Amygdala (tissue), 56 donors: ENCODE measurements around the gene PLXNA2.

Experiments
- DNase-seq, 56 donors: peaks; one replicate each; lab custom pipeline; 2025; lab: John Stamatoyannopoulos, UW

Gene PLXNA2

GRCh38 chr1:208209286-208209685, 34.9 kb downstream of the PLXNA2 start:
- DNase-seq: no peak

- no peak for DNase-seq
These were observed 36.1 kb downstream of the PLXNA2 start for GRCh38 chr1:208208132-208208487.

GRCh38 chr1:208207388-208208131, 36.6 kb downstream of the PLXNA2 start:
- peak in 1 of 56 donors; percentile 14 for DNase-seq

- DNase-seq: no peak
These were observed 38.0 kb downstream of the PLXNA2 start for GRCh38 chr1:208206092-208206698.

GRCh38 chr1:208205216-208206013, 38.8 kb downstream of the PLXNA2 start:
- no peak for DNase-seq

GRCh38 chr1:208204779-208205178, 39.4 kb downstream of the PLXNA2 start:
- peak in 1 of 56 donors; percentile 15 for DNase-seq

- DNase-seq: peak in 3 of 56 donors; percentile 19 to 54 (median 23)
These were observed 40.2 kb downstream of the PLXNA2 start for GRCh38 chr1:208203848-208204609.

GRCh38 chr1:208203127-208203847, 40.9 kb downstream of the PLXNA2 start:
- peak in 39 of 56 donors; percentile 14 to 77 (median 41) for DNase-seq

- no peak for DNase-seq
These were observed 41.7 kb downstream of the PLXNA2 start for GRCh38 chr1:208202333-208202995.

- DNase-seq: no peak
These were observed 43.0 kb downstream of the PLXNA2 start for GRCh38 chr1:208201229-208201628.

- DNase-seq: no peak
These were observed 44.1 kb downstream of the PLXNA2 start for GRCh38 chr1:208200116-208200515.

- DNase-seq: no peak
These were observed 45.9 kb downstream of the PLXNA2 start for GRCh38 chr1:208198236-208198635.

GRCh38 chr1:208194944-208195343, 49.2 kb downstream of the PLXNA2 start:
- DNase-seq: no peak

GRCh38 chr1:208192995-208193394, 51.2 kb downstream of the PLXNA2 start:
- DNase-seq: no peak

- no peak for DNase-seq
These were observed 53.4 kb downstream of the PLXNA2 start for GRCh38 chr1:208190784-208191183.

GRCh38 chr1:208189716-208190115, 54.5 kb downstream of the PLXNA2 start:
- DNase-seq: peak in 5 of 56 donors; percentile 10 to 44 (median 16)

- DNase-seq: no peak
These were observed 55.0 kb downstream of the PLXNA2 start for GRCh38 chr1:208189183-208189582.

GRCh38 chr1:208188607-208189006, 55.6 kb downstream of the PLXNA2 start:
- no peak for DNase-seq

GRCh38 chr1:208187499-208188041, 56.6 kb downstream of the PLXNA2 start:
- no peak for DNase-seq
